GM12878 (cell line): ENCODE data around the gene KRT81. TPM values are rescaled to one million over a fixed set of nuclear protein-coding genes. Genes with fewer than 3 reads are reported as not detected.

Experiments used
- ATAC-seq: fragments of 200-7000 bp; cut with Tn5 transposase; 3 replicates; pipeline ENCODE4 v1.9.1; 2020; ENCODE audit warnings: mild to moderate bottlenecking, moderate library complexity
- BruUV-seq: library from RNA; stranded (reverse); fragments of 400-500 nt; replicated peaks from 2 replicates; lab custom pipeline; 2021; lab: Mats Ljungman, UMichigan
- CTCF ChIA-PET: fragments of 300-600 bp; sonication (Branson Sonifier 250); formaldehyde crosslinking; extraction: SDS; loops from one replicate; lab custom pipeline; 2021; ENCODE audit warnings: inconsistent platforms; lab: Yijun Ruan, JAX
- POLR2A ChIA-PET: fragments of 350-600 bp; formaldehyde crosslinking; extraction: SDS; loops from one replicate; lab custom pipeline; 2021; ENCODE audit warnings: inconsistent platforms; lab: Charles Lee
- RAD21 ChIA-PET: fragments of 300-600 bp; sonication (Branson Sonifier 250); formaldehyde crosslinking; loops from one replicate; lab custom pipeline; 2023; ENCODE audit warnings: antibody characterized with exemption; ENCODE audit not compliant: unreplicated experiment; lab: Charles Lee
- SMC1A ChIA-PET: fragments of 300-600 bp; sonication (Branson Sonifier 250); formaldehyde crosslinking; loops from one replicate; lab custom pipeline; 2023; ENCODE audit not compliant: unreplicated experiment, uncharacterized antibody; lab: Charles Lee
- DNase-seq: peaks from one replicate; pipeline ENCODE4 v3.0.0-alpha.2; 2011; ENCODE audit warnings: low read depth, low spot score
- FAIRE-seq: peaks from 3 replicates; lab custom pipeline; 2011; peaks lifted over from hg19 to GRCh38; lab: Jason Lieb, UNC
- H2AFZ ChIP-seq: 2 replicates; pipeline ENCODE4 v1.6.0; 2011; ENCODE audit warnings: low read depth, low read length, control low read depth; ENCODE audit not compliant: control insufficient read depth
- H3K27ac ChIP-seq: 2 replicates; pipeline ENCODE4 v1.5.1; 2011; ENCODE audit warnings: control low read depth; ENCODE audit not compliant: control insufficient read depth, insufficient read depth
- H3K27me3 ChIP-seq, 2 experiments: replicated peaks in 1 of 2; 2 replicates each; pipeline versions ENCODE4 v1.6.0 to v1.6.1; 2011; ENCODE audit warnings: low read length in 1 of 2; ENCODE audit not compliant: control insufficient read depth in 2 of 2, insufficient read depth in 2 of 2
- H3K36me3 ChIP-seq, 2 experiments: 2 replicates each; pipeline ENCODE4 v1.5.1; 2011; ENCODE audit warnings: low read length in 1 of 2; ENCODE audit not compliant: control insufficient read depth in 2 of 2, insufficient read depth in 2 of 2
- H3K4me1 ChIP-seq: 2 replicates; pipeline ENCODE4 v1.6.1; 2011; ENCODE audit warnings: mild to moderate bottlenecking, low read length, moderate library complexity, mixed read lengths; ENCODE audit not compliant: control insufficient read depth, insufficient read depth
- H3K4me2 ChIP-seq: 2 replicates; pipeline ENCODE4 v1.6.0; 2011; ENCODE audit warnings: control low read depth; ENCODE audit not compliant: control insufficient read depth, insufficient read depth
- H3K4me3 ChIP-seq: fragments of 200-600 bp; sonication (generic); 2 replicates; pipeline ENCODE4 v1.5.1; 2016
- H3K79me2 ChIP-seq: 2 replicates; pipeline ENCODE4 v1.6.0; 2011; ENCODE audit warnings: low read length; ENCODE audit not compliant: control insufficient read depth, insufficient read depth
- H3K9ac ChIP-seq: 2 replicates; pipeline ENCODE4 v1.8.0; 2011; ENCODE audit warnings: low read length, control low read depth, mixed read lengths; ENCODE audit not compliant: control insufficient read depth, insufficient read depth
- H3K9me3 ChIP-seq: replicated peaks from 3 replicates; pipeline ENCODE4 v1.5.1; 2011; ENCODE audit warnings: mild to moderate bottlenecking, low read length; ENCODE audit not compliant: control insufficient read depth, insufficient read depth
- H4K20me1 ChIP-seq: 2 replicates; pipeline ENCODE4 v1.6.0; 2011; ENCODE audit not compliant: control insufficient read depth, insufficient read depth
- CHD4 ChIP-seq: fragments of 200-600 bp; sonication (generic); IDR thresholded peaks from 2 replicates; pipeline ENCODE4 v1.6.1; 2016; ENCODE audit warnings: mild to moderate bottlenecking
- HDAC2 ChIP-seq: fragments of 200-600 bp; sonication (generic); IDR thresholded peaks from 2 replicates; pipeline ENCODE4 v1.6.1; 2017
- HDAC6 ChIP-seq: fragments of 200-600 bp; sonication (generic); IDR thresholded peaks from one replicate; pipeline ENCODE4 v1.8.0; 2017; ENCODE audit warnings: antibody characterized with exemption; ENCODE audit not compliant: unreplicated experiment
- PML ChIP-seq: IDR thresholded peaks from 2 replicates; pipeline ENCODE4 v1.6.1; 2012; ENCODE audit warnings: low read length, inconsistent platforms
- YY1 ChIP-seq: IDR thresholded peaks from 2 replicates; pipeline ENCODE4 v1.6.1; 2011; ENCODE audit warnings: low read depth, mild to moderate bottlenecking, low read length
- WGBS: methylation state at CpG from one replicate; pipeline ENCODE4 v1.1.6; 2016; ENCODE audit warnings: low lambda C conversion rate; ENCODE audit not compliant: insufficient replicate concordance, insufficient coverage; ENCODE audit errors: missing lambda C conversion rate; 5-methylcytosine and 5-hydroxymethylcytosine counted together
- in situ Hi-C: fragments of 300-500 bp; cut with MboI; formaldehyde crosslinking; loops from 9 replicates; pipeline ENCODE4 v1.14.3; 2018; ENCODE audit warnings: mixed read lengths
- intact Hi-C: fragments of 100-400 bp; cut with micrococcal nuclease; formaldehyde crosslinking; loops from one replicate; pipeline ENCODE4 v1.14.2; 2022; ENCODE audit not compliant: unreplicated experiment
- polyA plus RNA-seq, 11 experiments: library from polyadenylated mRNA; depleted of rRNA in 4 of 11; unstranded in 6 of 11; stranded (reverse) in 5 of 11; fragments of >200 nt; fragmentation: Nextera tagmentation in 4 of 11; fragmentation: Illumina TruSeq in 1 of 11; extraction: Ambion mirVana in 4 of 11; extraction: Trizol in 1 of 11; gene quantifications; 1 replicate in 1 of 11; 2 replicates in 10 of 11; pipeline versions ENCODE4 v1.2.1 to v1.2.3, GENCODE V29; 2011 to 2016; ENCODE audit warnings: inconsistent platforms in 2 of 11, missing spikeins in 2 of 11, low read depth in 1 of 11
- total RNA-seq, 4 experiments: library from RNA; depleted of rRNA in 3 of 4; stranded (reverse); fragments of >200 nt in 3 of 4; fragmentation: Illumina TruSeq in 1 of 4; extraction: Trizol in 1 of 4; gene quantifications; 2 replicates each; pipeline versions ENCODE4 v1.2.1 to v1.2.3, GENCODE V29; 2013 to 2021

Gene KRT81
- total and polyA plus RNA-seq, 10 of the 15 experiments (the other 5 are each of a cell fraction or from before 2014, with no cell fraction given) = 0.05 to 0.15 TPM; not detected in 8

- DNase-seq (no peak), ATAC-seq (no peak), FAIRE-seq (no peak)
- in situ Hi-C loops (no loop called here), intact Hi-C loops (no loop called here)
- Histone ChIP-seq H3K9me3 (no peaks in the 10 kb centered on the region), H2AFZ (no peak overlapping the region; the same call in 1 of the 2 replicates), H3K79me2 (no peaks in the 10 kb centered on the region; the same call in 1 of the 2 replicates), H3K27ac (no peak overlapping the region), H3K4me1 (peaks cover 22% of the 10 kb centered on the region), H3K36me3 (no peaks in the 10 kb centered on the region), H3K9ac (no peak overlapping the region), H3K4me2 (no peak overlapping the region; the same call in 1 of the 2 replicates), H3K4me3 (no peak overlapping the region), H4K20me1 (no peaks in the 10 kb centered on the region), H3K27me3 (no peaks in the 10 kb centered on the region; a peak in 1 of 4 replicates)
- RAD21 ChIA-PET = interaction anchor here (1.9 kb wide), 1 partner anchor 31 kb away, joined by 8 read pairs; no protein-coding TSS in a partner anchor
- CTCF ChIA-PET = interaction anchor here (1.2 to 5.1 kb wide), 2 partner anchors 26 to 31 kb away, joined by 5 to 42 read pairs; no protein-coding TSS in a partner anchor
- SMC1A ChIA-PET = interaction anchor here (0.6 kb wide), 1 partner anchor 325 kb away, joined by 3 read pairs; no protein-coding TSS in a partner anchor
- POLR2A ChIA-PET = no interaction called here
- TF ChIP-seq PML (no peak), YY1 (no peak), HDAC6 (no peak), HDAC2 (no peak), CHD4 (no peak)
- 53% methylated on average over 10 of the region's 10 CpGs for WGBS
- BruUV-seq = no TSS peak
These were observed 43.5 kb downstream of the KRT81 start for GRCh38 chr12:52247622-52248540.
